ENCODE data around the gene ABCA2.

The ABCA2 gene

GRCh38 chr9:137031904-137032640 lies 4.0 kb upstream of the ABCA2 start, which contains the start of gene FUT7:
TSS of gene FUT7 (minus strand) at chr9:137032088. CDS start at chr9:137031991, 97 bp downstream.
- peak within 1 kb of the TSS; percentile 67 for H3K4me3 Mint-ChIP-seq
- peaks cover 35% of the 10 kb centered on the region for H3K4me1 Mint-ChIP-seq (ENCODE audit: low read depth)
- H3K9me3 Mint-ChIP-seq = no peaks in the 10 kb centered on the region
- no peaks in the 10 kb centered on the region for H3K36me3 Mint-ChIP-seq (ENCODE audit: low read depth)
- peaks cover 4% of the 10 kb centered on the region for H3K27me3 Mint-ChIP-seq (ENCODE audit: low read depth)
- peak within 1 kb of the TSS; percentile 36 for H3K27ac Mint-ChIP-seq

GRCh38 chr9:137030538-137031527 lies 2.8 kb upstream of the ABCA2 start:
- Mint-ChIP-seq H3K27me3 (ENCODE audit: low read depth) (peaks cover 4% of the 10 kb centered on the region), H3K9me3 (no peaks in the 10 kb centered on the region), H3K27ac (peak overlapping the region; percentile 57), H3K36me3 (ENCODE audit: low read depth) (no peaks in the 10 kb centered on the region), H3K4me3 (peak overlapping the region; percentile 25), H3K4me1 (ENCODE audit: low read depth) (peaks cover 35% of the 10 kb centered on the region)

- peaks cover 4% of the 10 kb centered on the region for H3K27me3 Mint-ChIP-seq (ENCODE audit: low read depth)
- peak overlapping the region; percentile 25 for H3K4me3 Mint-ChIP-seq
- no peaks in the 10 kb centered on the region for H3K9me3 Mint-ChIP-seq
- H3K36me3 Mint-ChIP-seq (ENCODE audit: low read depth) = no peaks in the 10 kb centered on the region
- peaks cover 33% of the 10 kb centered on the region for H3K4me1 Mint-ChIP-seq (ENCODE audit: low read depth)
- no peak overlapping the region for H3K27ac Mint-ChIP-seq
Observed at GRCh38 chr9:137030006-137030405, 2.0 kb upstream of the ABCA2 start.

- Mint-ChIP-seq H3K36me3 (ENCODE audit: low read depth) (no peaks in the 10 kb centered on the region), H3K27ac (peak overlapping the region; percentile 73), H3K4me3 (peak overlapping the region; percentile 74), H3K9me3 (no peaks in the 10 kb centered on the region), H3K4me1 (ENCODE audit: low read depth) (peaks cover 26% of the 10 kb centered on the region), H3K27me3 (ENCODE audit: low read depth) (peaks cover 4% of the 10 kb centered on the region)
Observed at GRCh38 chr9:137029058-137029936, 1.3 kb upstream of the ABCA2 start.

- H3K4me3 Mint-ChIP-seq = peak overlapping the region; percentile 74
- no peaks in the 10 kb centered on the region for H3K36me3 Mint-ChIP-seq (ENCODE audit: low read depth)
- H3K27me3 Mint-ChIP-seq (ENCODE audit: low read depth) = peaks cover 4% of the 10 kb centered on the region
- H3K4me1 Mint-ChIP-seq (ENCODE audit: low read depth) = peaks cover 23% of the 10 kb centered on the region
- peak overlapping the region; percentile 73 for H3K27ac Mint-ChIP-seq
- H3K9me3 Mint-ChIP-seq = no peaks in the 10 kb centered on the region
Observed at GRCh38 chr9:137028263-137029057, 423 bp upstream of the ABCA2 start.

- Mint-ChIP-seq H3K9me3 (no peaks in the 10 kb centered on the region), H3K4me1 (ENCODE audit: low read depth) (peaks cover 16% of the 10 kb centered on the region), H3K27me3 (ENCODE audit: low read depth) (peaks cover 4% of the 10 kb centered on the region), H3K4me3 (peak overlapping the region; percentile 82), H3K36me3 (ENCODE audit: low read depth) (no peaks in the 10 kb centered on the region), H3K27ac (no peak overlapping the region)
Observed at GRCh38 chr9:137026828-137027227, 1.2 kb downstream of the ABCA2 start.

- Mint-ChIP-seq H3K4me3 (no peak overlapping the region), H3K9me3 (no peaks in the 10 kb centered on the region), H3K27ac (no peak overlapping the region), H3K36me3 (ENCODE audit: low read depth) (no peaks in the 10 kb centered on the region), H3K27me3 (ENCODE audit: low read depth) (peaks cover 4% of the 10 kb centered on the region), H3K4me1 (ENCODE audit: low read depth) (peaks cover 15% of the 10 kb centered on the region)
Observed at GRCh38 chr9:137026384-137026783, 1.7 kb downstream of the ABCA2 start.

- H3K9me3 Mint-ChIP-seq = no peaks in the 10 kb centered on the region
- H3K4me1 Mint-ChIP-seq (ENCODE audit: low read depth) = peaks cover 11% of the 10 kb centered on the region
- H3K27me3 Mint-ChIP-seq (ENCODE audit: low read depth) = peaks cover 4% of the 10 kb centered on the region
- no peak overlapping the region for H3K27ac Mint-ChIP-seq
- no peaks in the 10 kb centered on the region for H3K36me3 Mint-ChIP-seq (ENCODE audit: low read depth)
- no peak overlapping the region for H3K4me3 Mint-ChIP-seq
Observed at GRCh38 chr9:137025517-137025966, 2.5 kb downstream of the ABCA2 start.

- H3K27ac Mint-ChIP-seq = no peak overlapping the region
- H3K4me3 Mint-ChIP-seq = no peak overlapping the region
- no peaks in the 10 kb centered on the region for H3K9me3 Mint-ChIP-seq
- no peaks in the 10 kb centered on the region for H3K36me3 Mint-ChIP-seq (ENCODE audit: low read depth)
- H3K27me3 Mint-ChIP-seq (ENCODE audit: low read depth) = peaks cover 4% of the 10 kb centered on the region
- peaks cover 5% of the 10 kb centered on the region for H3K4me1 Mint-ChIP-seq (ENCODE audit: low read depth)
Observed at GRCh38 chr9:137023583-137023991, 4.5 kb downstream of the ABCA2 start.

GRCh38 chr9:137023157-137023556 lies 4.9 kb downstream of the ABCA2 start:
- Mint-ChIP-seq H3K27me3 (ENCODE audit: low read depth) (peaks cover 4% of the 10 kb centered on the region), H3K4me1 (ENCODE audit: low read depth) (peaks cover 5% of the 10 kb centered on the region), H3K36me3 (ENCODE audit: low read depth) (no peaks in the 10 kb centered on the region), H3K9me3 (no peaks in the 10 kb centered on the region), H3K27ac (no peak overlapping the region), H3K4me3 (no peak overlapping the region)

GRCh38 chr9:137022662-137023008 lies 5.4 kb downstream of the ABCA2 start:
- Mint-ChIP-seq H3K9me3 (no peaks in the 10 kb centered on the region), H3K4me3 (no peak overlapping the region), H3K36me3 (ENCODE audit: low read depth) (no peaks in the 10 kb centered on the region)

GRCh38 chr9:137021979-137022661 lies 5.9 kb downstream of the ABCA2 start:
- Mint-ChIP-seq H3K27me3 (ENCODE audit: low read depth) (peaks cover 1% of the 10 kb centered on the region), H3K4me3 (no peak overlapping the region), H3K4me1 (ENCODE audit: low read depth) (peaks cover 3% of the 10 kb centered on the region), H3K27ac (no peak overlapping the region), H3K9me3 (no peaks in the 10 kb centered on the region), H3K36me3 (ENCODE audit: low read depth) (no peaks in the 10 kb centered on the region)

More at GRCh38 chr9:137022662-137023008, 5.4 kb downstream of the ABCA2 start:
- Mint-ChIP-seq H3K4me1 (ENCODE audit: low read depth) (peaks cover 5% of the 10 kb centered on the region), H3K27me3 (ENCODE audit: low read depth) (peaks cover 4% of the 10 kb centered on the region), H3K27ac (no peak overlapping the region)

- Mint-ChIP-seq H3K9me3 (no peaks in the 10 kb centered on the region), H3K4me1 (ENCODE audit: low read depth) (peaks cover 3% of the 10 kb centered on the region), H3K36me3 (ENCODE audit: low read depth) (peaks cover 3% of the 10 kb centered on the region), H3K4me3 (no peak overlapping the region), H3K27me3 (ENCODE audit: low read depth) (no peaks in the 10 kb centered on the region), H3K27ac (no peak overlapping the region)
Observed at GRCh38 chr9:137021568-137021978, 6.5 kb downstream of the ABCA2 start.

Data from T-helper 1 cell treated with Interleukin-12 subunit alpha and Interleukin-12 subunit beta and Interleukin-4 antibody, amounts not matched to agents 30 μg/mL and 1 μg/mL, for 36 hours (primary cell).